NCI-H2196 treated with DMSO at 0.1 percent for 48 hours (cell line): ENCODE data around the gene TTLL7.

ENCODE experiments used
- DNase-seq: peaks from one replicate; lab custom pipeline; 2025; ENCODE audit not compliant: unreplicated experiment; lab: John Stamatoyannopoulos, UW

The TTLL7 gene

GRCh38 chr1:83998498-83999315 is at the start of gene TTLL7:
TTLL7 (minus strand) TSS chr1:83999132; CDS start chr1:83952211, 46,921 bp downstream.
- DNase-seq, result peak; percentile 88

GRCh38 chr1:84042461-84042860 is 43.5 kb upstream of the TTLL7 start:
- no peak for DNase-seq

GRCh38 chr1:84037758-84038611 is 39.1 kb upstream of the TTLL7 start:
- no peak for DNase-seq

GRCh38 chr1:84031802-84032327 is 32.9 kb upstream of the TTLL7 start:
- DNase-seq, result no peak

GRCh38 chr1:84027368-84027767 is 28.4 kb upstream of the TTLL7 start:
- DNase-seq, result no peak

GRCh38 chr1:84025966-84026365 is 27.0 kb upstream of the TTLL7 start:
- DNase-seq, result no peak

- DNase-seq, result no peak
These were observed 22.9 kb upstream of the TTLL7 start for GRCh38 chr1:84021822-84022221.

- DNase-seq, result no peak
These were observed 21.2 kb upstream of the TTLL7 start for GRCh38 chr1:84020151-84020550.

- DNase-seq, result no peak
These were observed 20.3 kb upstream of the TTLL7 start for GRCh38 chr1:84019217-84019616.

- no peak for DNase-seq
These were observed 14.8 kb upstream of the TTLL7 start for GRCh38 chr1:84013708-84014107.

- DNase-seq, result no peak
These were observed 13.1 kb upstream of the TTLL7 start for GRCh38 chr1:84012018-84012417.

- no peak for DNase-seq
These were observed 11.2 kb upstream of the TTLL7 start for GRCh38 chr1:84010136-84010535.

GRCh38 chr1:84008631-84009030 is 9.7 kb upstream of the TTLL7 start:
- DNase-seq, result no peak

- DNase-seq, result no peak
These were observed 7.7 kb upstream of the TTLL7 start for GRCh38 chr1:84006591-84006990.

GRCh38 chr1:84001501-84001900 is 2.6 kb upstream of the TTLL7 start:
- DNase-seq, result no peak

GRCh38 chr1:84000954-84001495 is 2.1 kb upstream of the TTLL7 start:
- no peak for DNase-seq

- no peak for DNase-seq
These were observed 1.4 kb upstream of the TTLL7 start for GRCh38 chr1:84000196-84000885.

GRCh38 chr1:83999316-83999819 is 436 bp upstream of the TTLL7 start:
- DNase-seq, result peak; percentile 88

- no peak for DNase-seq
These were observed 781 bp downstream of the TTLL7 start for GRCh38 chr1:83998205-83998497.

- DNase-seq, result no peak
These were observed 1.3 kb downstream of the TTLL7 start for GRCh38 chr1:83997631-83998030.

- no peak for DNase-seq
These were observed 2.3 kb downstream of the TTLL7 start for GRCh38 chr1:83996621-83997020.
